ENCODE results near the gene HOXC12.

GRCh38 chr12:53984901-53985691 lies 30.4 kb downstream of the HOXC12 start, which contains the start of gene HOXC10:
- TF ChIP-seq CTCF (IDR thresholded peaks at IDR 0.05) (peak; percentile 88), POLR2AphosphoS5 (IDR thresholded peaks at IDR 0.05; ENCODE audit: low read depth, low read length) (peak; percentile 65)

All from Panc1 (cell line).